ENCODE data around the gene IFITM1. TPM values are rescaled to one million over a fixed set of nuclear protein-coding genes. Genes with fewer than 3 reads are reported as not detected.
"Not testable (repeated sequence)": the region's sequence is repeated elsewhere in the genome, so short reads cannot be mapped to it uniquely, and the experiment has no call there.

The IFITM1 gene
- 15.7 and 56.8 TPM in 2 replicates for total RNA-seq

- no peak for TF ChIP-seq CTCF (conservative IDR thresholded peaks at IDR 0.05; ENCODE audit: low read depth, low read length)
- H3K4me3 ChIP-seq (ENCODE audit: low read depth, low read length) = peak within 1 kb of the TSS; percentile 56
- DNase-seq (ENCODE audit: low read depth) = no peak
Observed at GRCh38 chr11:313787-314553, at the start of gene IFITM1. TSS of gene IFITM1 (plus strand) at chr11:314040. CDS start at chr11:314171, 131 bp downstream.

GRCh38 chr11:266676-267439 is 47.0 kb upstream of the IFITM1 start:
- TF ChIP-seq CTCF (conservative IDR thresholded peaks at IDR 0.05; ENCODE audit: low read depth, low read length) = no peak
- H3K4me3 ChIP-seq (ENCODE audit: low read depth, low read length) = no peak overlapping the region
- no peak for DNase-seq (ENCODE audit: low read depth)

- no peak for TF ChIP-seq CTCF (conservative IDR thresholded peaks at IDR 0.05; ENCODE audit: low read depth, low read length)
- peak overlapping the region; percentile 7 for H3K4me3 ChIP-seq (ENCODE audit: low read depth, low read length)
- DNase-seq (ENCODE audit: low read depth) = no peak
Observed at GRCh38 chr11:267491-267994, 46.3 kb upstream of the IFITM1 start.

- H3K4me3 ChIP-seq (ENCODE audit: low read depth, low read length); DNase-seq (ENCODE audit: low read depth): not testable (repeated sequence)
Observed at GRCh38 chr11:268716-269145, 45.1 kb upstream of the IFITM1 start.

GRCh38 chr11:269146-269890 is 44.5 kb upstream of the IFITM1 start:
- no peak overlapping the region for H3K4me3 ChIP-seq (ENCODE audit: low read depth, low read length)
- peak; percentile 22 for DNase-seq (ENCODE audit: low read depth)
- peak; percentile 12 for TF ChIP-seq CTCF (conservative IDR thresholded peaks at IDR 0.05; ENCODE audit: low read depth, low read length)

GRCh38 chr11:270451-271318 is 43.2 kb upstream of the IFITM1 start:
- no peak overlapping the region for H3K4me3 ChIP-seq (ENCODE audit: low read depth, low read length)
- DNase-seq (ENCODE audit: low read depth) = no peak
- no peak for TF ChIP-seq CTCF (conservative IDR thresholded peaks at IDR 0.05; ENCODE audit: low read depth, low read length)

All from epithelial cell of proximal tubule (primary cell).